OCI-LY3 (cell line): Measurements from ENCODE around the gene CYP4F12.

Experiments
- CTCF ChIP-seq: fragments of 200-600, 300-600 bp; sonication (generic); IDR thresholded peaks from 2 replicates; pipeline ENCODE4 v1.5.1; 2014; ENCODE audit warnings: antibody characterized with exemption, low read length, low read depth
- EZH2phosphoT487 ChIP-seq: fragments of 200-600 bp; shearing (Covaris generic); IDR thresholded peaks from 2 replicates; pipeline ENCODE4 v1.6.1; 2018; ENCODE audit warnings: antibody characterized with exemption, mixed run types, low read depth

GRCh38 chr19:15727724-15728123 lies 54.8 kb downstream of the CYP4F12 start, which contains the start of gene OR10H2:
- TF ChIP-seq CTCF = no peak
- no peak for TF ChIP-seq EZH2phosphoT487
